Measurements from ENCODE around the gene SLC13A4. TPM values are rescaled to one million over a fixed set of nuclear protein-coding genes. Genes with fewer than 3 reads are reported as not detected.

Gene SLC13A4
- total and polyA plus RNA-seq, 4 experiments from 2014 or later: 0.52 TPM; not detected in 3

GRCh38 chr7:135687466-135687865 is 40.5 kb downstream of the SLC13A4 start:
- POLR2A ChIA-PET (ENCODE audit: partially characterized antibody): no interaction called here
- peaks cover 17 to 25% of the 10 kb centered on the region in 2 donors for H3K36me3 Mint-ChIP-seq
- Histone ChIP-seq H3K36me3 (ENCODE audit: insufficient read depth, low read length) (no peaks in the 10 kb centered on the region), H3K4me3 (ENCODE audit: low read length in 2 of 2) (no peak overlapping the region), H3K27me3 (ENCODE audit: insufficient read depth, low read length) (no peaks in the 10 kb centered on the region), H3K9me3 (ENCODE audit: control insufficient read depth in 1 of 2, low read length in 2 of 2) (no peaks in the 10 kb centered on the region), H3K4me1 (ENCODE audit: insufficient read depth, low read length) (no peaks in the 10 kb centered on the region), H3K27ac (ENCODE audit: low read depth, low read length) (no peak overlapping the region)
- H3K27ac Mint-ChIP-seq: peak overlapping the region in 2 of 7 donors; percentile 14 to 18
- H3K4me3 Mint-ChIP-seq: no peak overlapping the region
- CTCF ChIA-PET (ENCODE audit: partially characterized antibody): interaction anchor here (0.7 to 1.3 kb wide), 2 partner anchors 25 to 42 kb away, joined by 3 read pairs; partner anchors contain the start of gene STMP1
- H3K4me1 Mint-ChIP-seq: peaks cover 0 to 4% (median 0%) of the 10 kb centered on the region in 4 donors
- H3K9me3 Mint-ChIP-seq: no peaks in the 10 kb centered on the region
- intact Hi-C loops (cut with micrococcal nuclease): no loop called here
- no peak for DNase-seq
- no peaks in the 10 kb centered on the region for H3K27me3 Mint-ChIP-seq

- POLR2A ChIA-PET (ENCODE audit: partially characterized antibody): no interaction called here
- intact Hi-C loops (cut with micrococcal nuclease): no loop called here
- CTCF ChIA-PET (ENCODE audit: partially characterized antibody): no interaction called here
- no peaks in the 10 kb centered on the region for H3K36me3 ChIP-seq (ENCODE audit: insufficient read depth, low read length)
- no peak for DNase-seq
- H3K9me3 ChIP-seq (ENCODE audit: control insufficient read depth in 1 of 2, low read length in 2 of 2): no peaks in the 10 kb centered on the region
- no peaks in the 10 kb centered on the region for H3K27me3 ChIP-seq (ENCODE audit: insufficient read depth, low read length)
- no peak overlapping the region for H3K27ac ChIP-seq (ENCODE audit: low read depth, low read length)
- H3K9me3 Mint-ChIP-seq: no peaks in the 10 kb centered on the region
- no peaks in the 10 kb centered on the region for H3K27me3 Mint-ChIP-seq
- no peak overlapping the region for H3K4me3 ChIP-seq (ENCODE audit: low read length in 2 of 2)
- H3K4me1 Mint-ChIP-seq: peaks cover 0 to 4% (median under 1%) of the 10 kb centered on the region in 4 donors
- no peaks in the 10 kb centered on the region for H3K4me1 ChIP-seq (ENCODE audit: insufficient read depth, low read length)
- H3K27ac Mint-ChIP-seq: no peak overlapping the region
- H3K36me3 Mint-ChIP-seq: peaks cover 11% of the 10 kb centered on the region in 2 donors
- H3K4me3 Mint-ChIP-seq: no peak overlapping the region
These were observed 42.5 kb downstream of the SLC13A4 start for GRCh38 chr7:135685306-135686084.

- H3K27ac Mint-ChIP-seq: no peak overlapping the region
- peaks cover 8 to 10% of the 10 kb centered on the region in 2 donors for H3K36me3 Mint-ChIP-seq
- POLR2A ChIA-PET (ENCODE audit: partially characterized antibody): no interaction called here
These were observed 43.3 kb downstream of the SLC13A4 start for GRCh38 chr7:135684699-135685098.

GRCh38 chr7:135684136-135684535 is 43.9 kb downstream of the SLC13A4 start:
- ChIA-PET CTCF (ENCODE audit: partially characterized antibody) (no interaction called here), POLR2A (ENCODE audit: partially characterized antibody) (no interaction called here)
- H3K4me1 ChIP-seq (ENCODE audit: insufficient read depth, low read length): no peaks in the 10 kb centered on the region
- no peak overlapping the region for H3K4me3 ChIP-seq (ENCODE audit: low read length in 2 of 2)
- H3K27me3 ChIP-seq (ENCODE audit: insufficient read depth, low read length): no peaks in the 10 kb centered on the region
- no peaks in the 10 kb centered on the region for H3K36me3 ChIP-seq (ENCODE audit: insufficient read depth, low read length)
- no peaks in the 10 kb centered on the region for H3K9me3 ChIP-seq (ENCODE audit: control insufficient read depth in 1 of 2, low read length in 2 of 2)
- Mint-ChIP-seq H3K4me3 (no peak overlapping the region), H3K36me3 (peaks cover 7 to 10% of the 10 kb centered on the region in 2 donors), H3K27me3 (no peaks in the 10 kb centered on the region), H3K27ac (peak overlapping the region in 1 of 7 donors; percentile 48), H3K4me1 (peaks cover 0 to 7% (median 4%) of the 10 kb centered on the region in 4 donors), H3K9me3 (no peaks in the 10 kb centered on the region)
- H3K27ac ChIP-seq (ENCODE audit: low read depth, low read length): no peak overlapping the region
- DNase-seq: no peak
- intact Hi-C loops (cut with micrococcal nuclease): no loop called here

More at GRCh38 chr7:135684699-135685098, 43.3 kb downstream of the SLC13A4 start:
- Histone ChIP-seq H3K36me3 (ENCODE audit: insufficient read depth, low read length) (no peaks in the 10 kb centered on the region), H3K27ac (ENCODE audit: low read depth, low read length) (no peak overlapping the region), H3K9me3 (ENCODE audit: control insufficient read depth in 1 of 2, low read length in 2 of 2) (no peaks in the 10 kb centered on the region), H3K27me3 (ENCODE audit: insufficient read depth, low read length) (no peaks in the 10 kb centered on the region), H3K4me3 (ENCODE audit: low read length in 2 of 2) (no peak overlapping the region), H3K4me1 (ENCODE audit: insufficient read depth, low read length) (no peaks in the 10 kb centered on the region)
- H3K9me3 Mint-ChIP-seq: no peaks in the 10 kb centered on the region
- H3K4me1 Mint-ChIP-seq: peaks cover 0 to 7% (median 4%) of the 10 kb centered on the region in 4 donors
- intact Hi-C loops (cut with micrococcal nuclease): no loop called here
- H3K27me3 Mint-ChIP-seq: no peaks in the 10 kb centered on the region
- no peak for DNase-seq
- CTCF ChIA-PET (ENCODE audit: partially characterized antibody): no interaction called here
- no peak overlapping the region for H3K4me3 Mint-ChIP-seq

GRCh38 chr7:135683609-135684008 is 44.4 kb downstream of the SLC13A4 start:
- no peaks in the 10 kb centered on the region for H3K27me3 Mint-ChIP-seq
- no peak overlapping the region for H3K27ac ChIP-seq (ENCODE audit: low read depth, low read length)
- H3K9me3 ChIP-seq (ENCODE audit: control insufficient read depth in 1 of 2, low read length in 2 of 2): no peaks in the 10 kb centered on the region
- DNase-seq: no peak
- intact Hi-C loops (cut with micrococcal nuclease): no loop called here
- H3K4me1 ChIP-seq (ENCODE audit: insufficient read depth, low read length): no peaks in the 10 kb centered on the region
- ChIA-PET POLR2A (ENCODE audit: partially characterized antibody) (no interaction called here), CTCF (ENCODE audit: partially characterized antibody) (no interaction called here)
- H3K4me3 ChIP-seq (ENCODE audit: low read length in 2 of 2): no peak overlapping the region
- H3K4me1 Mint-ChIP-seq: peaks cover 0 to 7% (median 4%) of the 10 kb centered on the region in 4 donors
- H3K4me3 Mint-ChIP-seq: no peak overlapping the region
- peaks cover 7 to 14% of the 10 kb centered on the region in 2 donors for H3K36me3 Mint-ChIP-seq
- no peaks in the 10 kb centered on the region for H3K9me3 Mint-ChIP-seq
- H3K27ac Mint-ChIP-seq: no peak overlapping the region
- no peaks in the 10 kb centered on the region for H3K36me3 ChIP-seq (ENCODE audit: insufficient read depth, low read length)
- no peaks in the 10 kb centered on the region for H3K27me3 ChIP-seq (ENCODE audit: insufficient read depth, low read length)

GRCh38 chr7:135682191-135682590 is 45.8 kb downstream of the SLC13A4 start:
- Mint-ChIP-seq H3K4me3 (no peak overlapping the region), H3K9me3 (no peaks in the 10 kb centered on the region), H3K36me3 (peaks cover 19% of the 10 kb centered on the region in 2 donors), H3K4me1 (peaks cover 0 to 7% (median 4%) of the 10 kb centered on the region in 4 donors), H3K27ac (peak overlapping the region in 1 of 7 donors; percentile 86), H3K27me3 (no peaks in the 10 kb centered on the region)
- DNase-seq: no peak
- Histone ChIP-seq H3K27ac (ENCODE audit: low read depth, low read length) (no peak overlapping the region), H3K4me3 (ENCODE audit: low read length in 2 of 2) (no peak overlapping the region), H3K9me3 (ENCODE audit: control insufficient read depth in 1 of 2, low read length in 2 of 2) (no peaks in the 10 kb centered on the region), H3K27me3 (ENCODE audit: insufficient read depth, low read length) (no peaks in the 10 kb centered on the region), H3K4me1 (ENCODE audit: insufficient read depth, low read length) (no peaks in the 10 kb centered on the region), H3K36me3 (ENCODE audit: insufficient read depth, low read length) (peaks cover 6% of the 10 kb centered on the region)
- POLR2A ChIA-PET (ENCODE audit: partially characterized antibody): no interaction called here
- CTCF ChIA-PET (ENCODE audit: partially characterized antibody): interaction anchor here (1.0 to 2.2 kb wide), 2 partner anchors 9 to 11 kb away, joined by 4 to 6 read pairs; no protein-coding TSS in a partner anchor
- intact Hi-C loops (cut with micrococcal nuclease): no loop called here

GRCh38 chr7:135681762-135682161 is 46.2 kb downstream of the SLC13A4 start:
- H3K27me3 Mint-ChIP-seq: no peaks in the 10 kb centered on the region
- ChIA-PET POLR2A (ENCODE audit: partially characterized antibody) (no interaction called here), CTCF (ENCODE audit: partially characterized antibody) (interaction anchor here (1.0 to 2.2 kb wide), 3 partner anchors 9 to 29 kb away, joined by 3 to 6 read pairs (median 4); no protein-coding TSS in a partner anchor)
- H3K9me3 Mint-ChIP-seq: no peaks in the 10 kb centered on the region
- Histone ChIP-seq H3K36me3 (ENCODE audit: insufficient read depth, low read length) (peaks cover 6% of the 10 kb centered on the region), H3K4me3 (ENCODE audit: low read length in 2 of 2) (no peak overlapping the region), H3K9me3 (ENCODE audit: control insufficient read depth in 1 of 2, low read length in 2 of 2) (no peaks in the 10 kb centered on the region), H3K27ac (ENCODE audit: low read depth, low read length) (no peak overlapping the region), H3K4me1 (ENCODE audit: insufficient read depth, low read length) (no peaks in the 10 kb centered on the region), H3K27me3 (ENCODE audit: insufficient read depth, low read length) (no peaks in the 10 kb centered on the region)
- peaks cover 0 to 7% (median 4%) of the 10 kb centered on the region in 4 donors for H3K4me1 Mint-ChIP-seq
- peaks cover 21 to 23% of the 10 kb centered on the region in 2 donors for H3K36me3 Mint-ChIP-seq
- H3K27ac Mint-ChIP-seq: peak overlapping the region in 2 of 7 donors; percentile 25 to 36
- intact Hi-C loops (cut with micrococcal nuclease): no loop called here
- H3K4me3 Mint-ChIP-seq: no peak overlapping the region
- DNase-seq: no peak

Measured in CD4-positive, alpha-beta memory T cell (primary cell).